Measurements from ENCODE around the gene R3HDM2. TPM values are rescaled to one million over a fixed set of nuclear protein-coding genes. Genes with fewer than 3 reads are reported as not detected.
A peak's percentile ranks its signal among the peaks of the same experiment; 100 is the strongest.

The R3HDM2 gene
- total RNA-seq = 10 to 100 TPM; 30.3 to 41.5 (median 35.1) TPM

GRCh38 chr12:57430931-57431566 lies at the start of gene R3HDM2:
TSS of gene R3HDM2 (minus strand) at chr12:57431043. CDS start at chr12:57310428, 120,615 bp downstream.
- Histone ChIP-seq H3K9me3 (no peaks in the 10 kb centered on the region), H3K36me3 (no peaks in the 10 kb centered on the region), H3K27ac (replicated peaks in 1 of 4) (peak within 1 kb of the TSS; percentile 90 to 98 (median 98)), H3K4me1 (peaks cover 12 to 26% (median 17%) of the 10 kb centered on the region in 4 donors), H3K4me3 (peak within 1 kb of the TSS; percentile 66 to 97 (median 78)), H3K27me3 (no peaks in the 10 kb centered on the region)
- 2% methylated on average over 31 of the region's 41 CpGs for WGBS
- DNase-seq (ENCODE audit: extremely low spot score) = peak; percentile 98
- intact Hi-C loops (cut with DNase I) = no loop called here
- TF ChIP-seq, protein P1, sequence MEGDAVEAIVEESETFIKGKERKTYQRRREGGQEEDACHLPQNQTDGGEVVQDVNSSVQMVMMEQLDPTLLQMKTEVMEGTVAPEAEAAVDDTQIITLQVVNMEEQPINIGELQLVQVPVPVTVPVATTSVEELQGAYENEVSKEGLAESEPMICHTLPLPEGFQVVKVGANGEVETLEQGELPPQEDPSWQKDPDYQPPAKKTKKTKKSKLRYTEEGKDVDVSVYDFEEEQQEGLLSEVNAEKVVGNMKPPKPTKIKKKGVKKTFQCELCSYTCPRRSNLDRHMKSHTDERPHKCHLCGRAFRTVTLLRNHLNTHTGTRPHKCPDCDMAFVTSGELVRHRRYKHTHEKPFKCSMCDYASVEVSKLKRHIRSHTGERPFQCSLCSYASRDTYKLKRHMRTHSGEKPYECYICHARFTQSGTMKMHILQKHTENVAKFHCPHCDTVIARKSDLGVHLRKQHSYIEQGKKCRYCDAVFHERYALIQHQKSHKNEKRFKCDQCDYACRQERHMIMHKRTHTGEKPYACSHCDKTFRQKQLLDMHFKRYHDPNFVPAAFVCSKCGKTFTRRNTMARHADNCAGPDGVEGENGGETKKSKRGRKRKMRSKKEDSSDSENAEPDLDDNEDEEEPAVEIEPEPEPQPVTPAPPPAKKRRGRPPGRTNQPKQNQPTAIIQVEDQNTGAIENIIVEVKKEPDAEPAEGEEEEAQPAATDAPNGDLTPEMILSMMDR (IDR thresholded peaks at IDR 0.05) = peak in 1 of 3 experiments; percentile 21
- peak; percentile 98 for TF ChIP-seq POLR2AphosphoS5 (IDR thresholded peaks at IDR 0.05)
- no peak for TF ChIP-seq EP300 (IDR thresholded peaks at IDR 0.05)
- peak; percentile 88 for TF ChIP-seq POLR2A (IDR thresholded peaks at IDR 0.05; ENCODE audit: low read depth)

DNA sequence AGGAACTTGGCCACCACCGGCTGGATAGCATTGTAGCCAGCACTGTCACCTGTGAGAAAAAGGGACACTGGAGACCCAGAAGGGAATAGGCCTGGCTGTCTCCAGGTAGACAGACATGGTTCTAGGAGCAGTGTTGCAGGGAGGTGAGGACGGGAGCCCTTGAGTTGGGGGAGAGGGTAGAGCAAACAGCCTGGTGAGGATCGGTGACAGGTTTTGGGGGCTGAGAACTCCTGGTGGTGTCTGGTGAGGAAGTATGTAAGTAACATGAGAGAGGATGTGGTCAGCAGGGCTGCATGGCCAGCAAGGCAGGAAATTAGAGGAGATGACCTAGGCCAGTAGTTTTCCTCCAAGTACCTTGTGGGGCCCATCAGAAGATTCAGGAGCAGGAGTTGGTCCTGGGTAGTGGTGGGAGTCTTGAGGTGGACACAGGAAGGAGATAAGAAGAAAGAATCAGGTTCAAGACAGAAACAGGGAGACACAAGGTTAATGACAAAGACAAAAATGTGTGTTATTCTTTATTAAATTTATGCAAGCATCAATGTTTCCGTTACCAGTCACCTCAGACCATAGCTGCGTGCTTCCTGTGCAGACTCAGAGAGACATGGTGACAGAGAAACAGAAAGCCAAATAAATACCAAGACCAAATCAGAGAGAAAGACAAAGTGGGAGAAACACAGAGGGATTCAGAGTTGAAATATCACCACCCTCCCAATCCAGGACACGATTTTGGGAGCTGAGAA lies 48.7 kb upstream of the R3HDM2 start, which contains the start of gene ARHGAP9:
Gene ARHGAP9 (minus strand): TSS at position 491 of the 740 bp plus-strand sequence. CDS start 460 bp downstream, at position 31.
- intact Hi-C loops (cut with DNase I) = no loop called here
- Histone ChIP-seq H3K27ac (replicated peaks in 1 of 4) (peak within 1 kb of the TSS in 3 of 4 donors; percentile 28 to 60 (median 39)), H3K36me3 (no peaks in the 10 kb centered on the region), H3K27me3 (peaks cover 0 to 76% (median 26%) of the 10 kb centered on the region in 4 donors), H3K4me3 (no peak within 1 kb of the TSS), H3K9me3 (no peaks in the 10 kb centered on the region), H3K4me1 (peaks cover 13 to 20% (median 18%) of the 10 kb centered on the region in 4 donors)
- WGBS = 64% methylated on average over 5 of the region's 6 CpGs
- TF ChIP-seq EP300 (IDR thresholded peaks at IDR 0.05) = no peak
- TF ChIP-seq POLR2AphosphoS5 (IDR thresholded peaks at IDR 0.05) = no peak
- TF ChIP-seq, protein P1 (IDR thresholded peaks at IDR 0.05) = no peak
- no peak for TF ChIP-seq POLR2A (IDR thresholded peaks at IDR 0.05; ENCODE audit: low read depth)
- no peak for DNase-seq (ENCODE audit: extremely low spot score)

DNA sequence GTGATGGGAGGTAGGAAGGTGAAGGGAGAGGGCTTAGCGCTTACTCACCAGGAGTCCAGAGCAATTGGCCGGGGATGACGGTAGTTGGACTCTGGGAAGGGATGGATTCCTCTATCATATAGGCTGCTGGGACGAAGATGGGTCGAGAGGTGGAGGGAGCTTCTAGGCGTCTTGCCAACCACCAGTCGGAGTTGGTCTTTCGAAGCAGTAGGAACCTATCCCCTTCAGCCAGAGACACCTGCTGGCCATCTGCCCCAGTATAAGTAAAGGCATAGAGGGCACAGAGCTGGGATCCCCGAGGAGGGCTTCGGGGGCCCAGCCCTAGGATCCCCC lies 48.2 kb upstream of the R3HDM2 start:
- TF ChIP-seq POLR2AphosphoS5 (IDR thresholded peaks at IDR 0.05) (no peak), EP300 (IDR thresholded peaks at IDR 0.05) (no peak), POLR2A (IDR thresholded peaks at IDR 0.05; ENCODE audit: low read depth) (no peak)
- TF ChIP-seq, protein P1 (IDR thresholded peaks at IDR 0.05) = no peak
- intact Hi-C loops (cut with DNase I) = no loop called here
- Histone ChIP-seq H3K4me3 (no peak overlapping the region), H3K27me3 (peaks cover 0 to 82% (median 29%) of the 10 kb centered on the region in 4 donors), H3K27ac (replicated peaks in 1 of 4) (peak overlapping the region in 2 of 4 donors; percentile 15 to 39), H3K36me3 (no peaks in the 10 kb centered on the region), H3K4me1 (peaks cover 13 to 20% (median 18%) of the 10 kb centered on the region in 4 donors), H3K9me3 (no peaks in the 10 kb centered on the region)
- WGBS = 83% methylated on average over 8 of the region's 10 CpGs
- DNase-seq (ENCODE audit: extremely low spot score) = no peak

GRCh38 chr12:57477710-57478681 lies 47.2 kb upstream of the R3HDM2 start:
- WGBS = 64% methylated on average over 11 of the region's 12 CpGs
- Histone ChIP-seq H3K27ac (replicated peaks in 1 of 4) (peak overlapping the region; percentile 28 to 60 (median 35)), H3K9me3 (no peaks in the 10 kb centered on the region), H3K4me3 (peak overlapping the region; percentile 46 to 59 (median 50)), H3K4me1 (peaks cover 13 to 20% (median 18%) of the 10 kb centered on the region in 4 donors), H3K27me3 (peaks cover 0 to 83% (median 32%) of the 10 kb centered on the region in 4 donors), H3K36me3 (no peaks in the 10 kb centered on the region)
- DNase-seq (ENCODE audit: extremely low spot score) = no peak
- TF ChIP-seq, protein P1 (IDR thresholded peaks at IDR 0.05) = no peak
- TF ChIP-seq EP300 (IDR thresholded peaks at IDR 0.05) (no peak), POLR2AphosphoS5 (IDR thresholded peaks at IDR 0.05) (peak in 1 of 2 donors; percentile 39)
- intact Hi-C loops (cut with DNase I) = no loop called here

Data from esophagus muscularis mucosa (tissue), 4 donors.